ENCODE measurements around the gene LRRC55. TPM values are rescaled to one million over a fixed set of nuclear protein-coding genes. Genes with fewer than 3 reads are reported as not detected.
A peak's percentile ranks its signal among the peaks of the same experiment; 100 is the strongest.

LRRC55 gene
- total RNA-seq, 1 donor from 2014 or later, result 0.16 TPM

DNA sequence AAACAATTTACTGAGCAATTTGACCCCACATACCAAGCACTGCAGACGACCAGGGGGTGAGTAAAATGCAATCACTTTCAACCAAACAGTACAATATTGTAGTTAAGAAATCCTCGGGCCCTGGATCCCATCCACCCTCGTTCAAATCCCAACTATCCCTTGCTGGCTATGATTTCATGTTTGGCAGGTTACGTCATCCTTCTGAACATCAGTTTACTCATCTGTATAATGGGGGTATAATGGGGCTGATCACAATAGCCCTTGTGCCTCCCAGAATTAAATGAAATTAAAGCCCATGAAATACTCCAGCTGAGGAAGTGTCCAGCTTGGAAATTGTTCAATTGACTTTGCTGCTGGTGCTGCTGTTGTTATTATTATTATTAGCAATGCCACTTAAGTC is 34.7 kb downstream of the LRRC55 start:
- no peak for DNase-seq
- Histone ChIP-seq H3K36me3 (no peaks in the 10 kb centered on the region), H3K4me3 (no peak overlapping the region), H3K4me1 (peaks cover 67% of the 10 kb centered on the region), H3K27ac (replicated peaks) (peak overlapping the region; percentile 51), H3K27me3 (ENCODE audit: low read depth) (peaks cover 3% of the 10 kb centered on the region), H3K9me3 (replicated peaks) (no peaks in the 10 kb centered on the region)
- intact Hi-C loops (cut with micrococcal nuclease), result no loop called here
- TF ChIP-seq, protein P1, sequence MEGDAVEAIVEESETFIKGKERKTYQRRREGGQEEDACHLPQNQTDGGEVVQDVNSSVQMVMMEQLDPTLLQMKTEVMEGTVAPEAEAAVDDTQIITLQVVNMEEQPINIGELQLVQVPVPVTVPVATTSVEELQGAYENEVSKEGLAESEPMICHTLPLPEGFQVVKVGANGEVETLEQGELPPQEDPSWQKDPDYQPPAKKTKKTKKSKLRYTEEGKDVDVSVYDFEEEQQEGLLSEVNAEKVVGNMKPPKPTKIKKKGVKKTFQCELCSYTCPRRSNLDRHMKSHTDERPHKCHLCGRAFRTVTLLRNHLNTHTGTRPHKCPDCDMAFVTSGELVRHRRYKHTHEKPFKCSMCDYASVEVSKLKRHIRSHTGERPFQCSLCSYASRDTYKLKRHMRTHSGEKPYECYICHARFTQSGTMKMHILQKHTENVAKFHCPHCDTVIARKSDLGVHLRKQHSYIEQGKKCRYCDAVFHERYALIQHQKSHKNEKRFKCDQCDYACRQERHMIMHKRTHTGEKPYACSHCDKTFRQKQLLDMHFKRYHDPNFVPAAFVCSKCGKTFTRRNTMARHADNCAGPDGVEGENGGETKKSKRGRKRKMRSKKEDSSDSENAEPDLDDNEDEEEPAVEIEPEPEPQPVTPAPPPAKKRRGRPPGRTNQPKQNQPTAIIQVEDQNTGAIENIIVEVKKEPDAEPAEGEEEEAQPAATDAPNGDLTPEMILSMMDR (IDR thresholded peaks at IDR 0.05; ENCODE audit: borderline replicate concordance), result no peak

DNA sequence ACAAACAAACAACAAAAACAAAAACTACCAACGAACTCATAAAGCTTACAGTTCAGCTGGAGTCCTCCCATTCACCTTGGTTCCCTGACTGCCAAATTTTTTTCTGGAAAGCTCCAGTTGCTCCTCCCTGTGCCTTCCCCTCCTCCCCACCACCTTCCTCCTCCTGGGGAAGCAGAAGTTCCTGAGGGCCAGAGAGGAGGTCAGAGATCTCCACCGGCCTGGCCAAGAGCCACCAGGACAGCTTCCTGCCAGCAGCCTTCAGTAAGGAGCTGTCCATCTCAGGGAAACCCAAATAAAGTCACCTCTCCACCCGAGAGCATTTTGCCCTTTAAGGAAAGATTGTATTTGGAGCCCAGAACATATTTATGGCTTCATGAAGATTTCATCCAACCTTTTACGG is 35.3 kb downstream of the LRRC55 start:
- DNase-seq, result peak; percentile 64
- intact Hi-C loops (cut with micrococcal nuclease), result no loop called here
- H3K27ac ChIP-seq (replicated peaks), result peak overlapping the region; percentile 51
- TF ChIP-seq, protein P1 (IDR thresholded peaks at IDR 0.05; ENCODE audit: borderline replicate concordance), result no peak
- no peaks in the 10 kb centered on the region for H3K36me3 ChIP-seq
- H3K9me3 ChIP-seq (replicated peaks), result no peaks in the 10 kb centered on the region
- peaks cover 3% of the 10 kb centered on the region for H3K27me3 ChIP-seq (ENCODE audit: low read depth)
- H3K4me3 ChIP-seq, result no peak overlapping the region
- peaks cover 71% of the 10 kb centered on the region for H3K4me1 ChIP-seq

DNA sequence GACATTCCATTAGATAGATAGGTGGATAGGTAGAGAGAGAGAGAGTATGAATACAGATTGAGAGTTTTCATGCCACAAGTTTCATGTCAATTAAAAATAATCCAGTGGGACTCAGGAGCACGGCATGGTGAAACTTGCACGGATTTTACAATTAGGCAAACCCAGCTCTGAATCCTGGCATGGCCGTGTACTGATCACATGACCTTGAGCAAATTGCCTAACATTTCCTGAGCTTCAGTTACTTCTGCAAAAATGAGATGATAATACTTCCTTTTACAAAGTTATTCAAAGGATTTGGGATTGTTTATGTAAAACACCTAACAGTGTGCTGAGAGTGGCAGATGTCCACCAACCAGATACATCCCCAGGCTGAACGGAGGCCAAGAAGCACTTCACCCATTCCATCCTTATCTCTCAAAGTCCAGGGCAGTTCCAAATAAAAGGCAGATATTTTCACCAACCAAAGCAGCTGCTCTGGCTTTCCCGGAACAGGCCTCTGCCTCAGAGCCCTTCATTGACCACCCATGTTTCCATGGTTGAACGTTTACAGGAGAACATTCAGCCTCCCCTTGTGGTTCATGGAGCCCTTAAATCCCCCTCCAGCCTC is 37.4 kb downstream of the LRRC55 start:
- Histone ChIP-seq H3K4me3 (no peak overlapping the region), H3K27me3 (ENCODE audit: low read depth) (peaks cover under 1% of the 10 kb centered on the region), H3K27ac (replicated peaks) (peak overlapping the region; percentile 60), H3K9me3 (replicated peaks) (no peaks in the 10 kb centered on the region), H3K36me3 (no peaks in the 10 kb centered on the region), H3K4me1 (peaks cover 61% of the 10 kb centered on the region)
- peak; percentile 34 for DNase-seq
- intact Hi-C loops (cut with micrococcal nuclease), result no loop called here
- TF ChIP-seq, protein P1 (IDR thresholded peaks at IDR 0.05; ENCODE audit: borderline replicate concordance), result no peak

DNA sequence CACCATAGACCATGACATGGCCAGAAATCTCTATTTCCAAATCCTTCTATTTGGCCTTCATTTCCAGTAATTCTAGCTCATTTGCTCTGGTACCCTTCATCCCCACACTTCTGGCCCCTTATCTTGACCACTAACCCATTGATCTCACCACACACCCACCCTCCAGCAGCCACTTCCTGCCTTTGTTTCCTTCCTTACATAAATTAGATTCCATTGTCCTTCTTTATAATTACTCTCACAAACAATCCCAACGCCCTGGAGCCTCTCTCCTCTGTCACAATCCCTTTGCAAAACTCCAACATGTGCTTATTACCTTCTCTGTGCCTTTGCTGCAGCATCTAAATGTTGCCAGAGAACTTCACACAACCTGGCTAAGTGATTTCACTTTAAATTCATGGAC is 40.5 kb downstream of the LRRC55 start:
- DNase-seq, result no peak
- no peak overlapping the region for H3K4me3 ChIP-seq
- H3K27ac ChIP-seq (replicated peaks), result peak overlapping the region; percentile 45
- H3K36me3 ChIP-seq, result no peaks in the 10 kb centered on the region
- no peaks in the 10 kb centered on the region for H3K27me3 ChIP-seq (ENCODE audit: low read depth)
- peaks cover 32% of the 10 kb centered on the region for H3K4me1 ChIP-seq
- peaks cover 6% of the 10 kb centered on the region for H3K9me3 ChIP-seq (replicated peaks)
- TF ChIP-seq, protein P1 (IDR thresholded peaks at IDR 0.05; ENCODE audit: borderline replicate concordance), result no peak
- intact Hi-C loops (cut with micrococcal nuclease), result no loop called here

DNA sequence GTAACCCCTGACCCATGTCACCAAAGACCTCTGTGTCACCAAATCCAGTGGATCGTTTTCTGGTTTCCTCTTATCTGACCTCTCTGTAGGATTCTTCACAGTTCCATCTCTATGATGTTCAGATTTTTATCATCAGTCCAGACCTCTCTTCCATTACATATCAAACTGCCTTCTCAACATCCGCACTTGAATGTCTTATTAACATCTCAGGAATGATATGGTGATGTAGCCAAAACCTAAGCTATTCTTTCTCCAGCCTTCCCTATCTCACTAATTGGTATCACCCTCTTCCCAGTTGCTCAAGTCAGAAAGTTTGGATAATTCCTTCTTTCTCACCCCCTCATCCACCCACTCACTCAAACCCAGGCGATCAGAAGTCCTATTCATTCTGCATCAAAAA is 41.8 kb downstream of the LRRC55 start:
- intact Hi-C loops (cut with micrococcal nuclease), result no loop called here
- no peaks in the 10 kb centered on the region for H3K27me3 ChIP-seq (ENCODE audit: low read depth)
- H3K27ac ChIP-seq (replicated peaks), result no peak overlapping the region

More for the DNA sequence above, 41.8 kb downstream of the LRRC55 start:
- Histone ChIP-seq H3K9me3 (replicated peaks) (peaks cover 6% of the 10 kb centered on the region), H3K4me1 (peaks cover 38% of the 10 kb centered on the region), H3K36me3 (no peaks in the 10 kb centered on the region), H3K4me3 (no peak overlapping the region)
- no peak for DNase-seq
- TF ChIP-seq, protein P1 (IDR thresholded peaks at IDR 0.05; ENCODE audit: borderline replicate concordance), result no peak

All from left ventricle myocardium inferior (tissue), 1 donor.